ENCODE results near the gene CYP3A7.

- TF ChIP-seq EZH2 (IDR thresholded peaks at IDR 0.05): no peak
- no peak for TF ChIP-seq POLR2AphosphoS5 (IDR thresholded peaks at IDR 0.05; ENCODE audit: borderline replicate concordance, low read depth, low read length)
- no peak for TF ChIP-seq FOXP2 (optimal IDR thresholded peaks at IDR 0.05; ENCODE audit: control extremely low read depth, extremely low read length, insufficient read depth)
These were observed 3.2 kb downstream of the CYP3A7 start for GRCh38 chr7:99731638-99732374.
